SW480 (cell line): Measurements from ENCODE around the gene GRIA4.
A peak's percentile ranks its signal among the peaks of the same experiment; 100 is the strongest.

Experiments used
- DNase-seq: peaks from one replicate; pipeline ENCODE4 v3.0.0-alpha.2; 2016; ENCODE audit warnings: low spot score

GRIA4 gene

DNA sequence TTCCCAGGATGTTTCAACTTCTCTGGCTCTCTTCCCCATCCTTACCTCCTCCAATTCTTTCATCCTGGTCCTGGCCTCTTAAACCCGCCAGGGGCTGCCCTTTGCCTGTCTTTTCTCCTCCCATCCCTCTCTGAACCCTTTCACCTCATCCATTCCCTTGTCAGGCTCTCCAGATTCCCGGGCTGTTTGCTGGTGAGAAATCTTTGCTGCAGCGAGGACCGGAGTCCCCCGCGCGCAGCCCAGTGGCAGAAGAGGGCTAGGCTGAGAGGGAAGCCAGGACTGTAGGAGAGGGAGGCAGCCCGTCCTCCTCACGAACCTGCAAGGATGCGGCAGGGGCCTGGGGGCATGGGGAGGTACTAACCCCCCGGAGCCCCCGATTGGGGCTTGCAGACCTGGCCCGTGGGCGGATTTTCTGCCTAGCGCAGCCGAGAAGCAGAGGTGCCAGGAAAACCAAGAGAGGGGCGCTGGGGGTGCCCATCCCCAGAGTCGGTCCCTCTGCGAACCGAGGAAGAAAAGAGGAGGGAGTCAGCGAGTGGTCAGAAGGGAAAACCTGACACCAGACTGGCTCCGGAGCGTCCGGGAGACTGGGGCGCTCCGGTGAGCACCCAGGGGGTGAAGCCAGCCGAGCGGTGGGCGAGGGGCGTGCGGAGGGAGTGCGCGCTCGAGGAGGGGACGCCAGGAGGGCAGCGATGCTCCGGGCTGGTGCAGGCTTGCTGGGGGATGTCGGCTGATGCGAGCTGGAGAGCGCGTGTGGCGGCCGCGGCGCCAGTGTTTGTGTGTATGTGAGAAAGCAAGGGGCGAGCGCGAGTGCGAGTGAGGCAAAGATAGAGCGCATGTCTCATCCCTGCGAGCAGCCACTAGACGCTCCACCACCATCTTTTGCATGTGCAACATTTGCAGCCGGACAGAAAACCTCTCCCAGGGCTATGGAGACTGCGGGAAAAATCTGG is at the start of gene GRIA4:
Gene GRIA4 (plus strand): TSS at position 242 of the 950 bp plus-strand sequence. CDS start 925 bp downstream, outside the sequence.
- DNase-seq = no peak

GRCh38 chr11:105573091-105573490 is 36.8 kb upstream of the GRIA4 start:
- no peak for DNase-seq

- no peak for DNase-seq
Observed at GRCh38 chr11:105574974-105575373, 34.9 kb upstream of the GRIA4 start.

DNA sequence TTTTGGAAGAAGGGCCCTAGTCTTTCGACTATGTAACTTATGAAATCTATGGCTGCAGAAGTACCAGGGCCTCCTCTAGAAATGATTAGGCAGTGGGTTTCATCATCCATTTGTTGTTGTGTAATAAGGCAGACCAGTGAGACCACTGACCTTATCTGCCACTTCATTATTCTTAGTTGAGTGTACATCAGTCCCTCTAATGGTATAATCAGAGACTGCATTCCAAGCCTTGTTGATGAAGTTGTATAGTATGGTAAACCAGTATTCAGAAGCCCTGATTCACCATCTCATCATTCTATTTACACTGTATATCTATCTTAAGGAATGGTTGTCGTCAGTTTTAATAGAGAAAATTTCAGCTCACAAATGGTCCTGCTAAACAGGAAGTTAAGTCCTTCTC is 32.2 kb upstream of the GRIA4 start:
- no peak for DNase-seq

GRCh38 chr11:105579111-105579510 is 30.8 kb upstream of the GRIA4 start:
- no peak for DNase-seq

DNA sequence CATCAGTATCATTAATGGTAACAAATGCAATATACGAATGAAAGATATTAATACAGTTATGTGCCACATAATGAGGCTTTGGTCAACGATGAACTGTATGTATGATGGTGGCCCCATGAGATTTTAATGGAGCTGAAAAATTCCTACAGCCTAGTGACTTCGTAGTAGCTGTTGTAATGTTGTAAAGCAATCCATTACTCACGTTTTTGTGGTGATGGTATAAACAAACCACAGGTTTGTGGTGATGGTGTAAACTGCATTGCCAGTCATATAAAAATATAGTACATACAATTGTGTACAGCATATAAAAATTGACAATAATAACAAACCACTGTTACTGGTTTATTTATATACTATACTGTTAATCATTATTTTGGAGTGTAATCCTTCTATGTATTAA is 27.4 kb upstream of the GRIA4 start:
- DNase-seq = peak; percentile 68

DNA sequence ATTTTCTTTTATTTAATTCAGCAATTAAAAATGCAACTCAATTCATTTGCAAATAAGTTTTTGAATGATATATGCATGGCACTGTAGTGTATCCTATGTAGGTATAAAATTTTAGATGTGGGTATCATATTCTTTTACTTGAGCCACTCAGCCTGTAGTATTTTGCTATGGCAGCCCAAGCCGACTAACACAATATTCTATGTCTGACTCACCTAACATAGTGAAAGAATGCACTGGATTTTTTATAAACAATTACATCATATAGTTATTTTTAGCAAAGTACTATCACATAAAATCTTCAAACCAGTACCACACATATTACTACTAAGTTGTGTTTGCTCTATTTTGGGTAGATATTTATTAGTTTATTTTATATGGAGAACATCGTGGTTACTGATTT is 21.9 kb upstream of the GRIA4 start:
- peak; percentile 7 for DNase-seq

DNA sequence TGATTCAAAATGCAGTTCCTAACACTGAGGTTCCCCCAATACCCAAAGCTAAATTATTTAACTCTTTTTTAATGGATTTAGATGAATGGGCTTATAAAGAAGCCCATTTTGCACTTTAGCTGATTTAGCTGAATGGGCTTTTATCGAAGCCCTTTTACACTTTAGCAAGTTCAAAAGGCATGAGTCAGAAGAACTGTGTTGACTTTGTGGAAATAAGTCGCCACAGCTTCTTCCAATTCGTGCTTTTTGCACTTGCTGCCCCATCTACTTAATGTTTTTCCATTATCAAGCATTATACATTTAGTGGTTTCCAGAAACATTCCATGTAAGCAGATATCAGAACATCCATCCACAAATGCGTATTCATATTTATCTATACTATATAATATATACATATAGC is 20.5 kb upstream of the GRIA4 start:
- no peak for DNase-seq

DNA sequence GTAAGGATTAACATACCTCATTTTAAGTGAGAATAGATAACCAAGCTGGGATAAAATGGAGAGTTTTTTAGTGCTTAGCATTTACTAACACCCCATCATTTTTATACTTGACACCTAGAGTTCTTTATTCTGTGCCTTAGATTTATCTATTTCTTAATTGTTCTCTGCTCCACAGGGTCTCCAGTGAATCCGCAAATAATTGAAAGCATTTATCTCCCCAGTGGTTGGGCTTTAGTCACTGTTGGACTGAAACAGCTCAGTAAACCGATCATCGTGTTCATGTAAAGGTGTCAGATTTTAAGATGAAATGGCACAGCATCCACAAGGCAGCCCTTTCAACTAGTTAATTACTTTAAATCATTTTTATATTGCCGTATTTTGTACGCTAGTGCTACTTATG is 17.8 kb upstream of the GRIA4 start:
- DNase-seq = no peak

- DNase-seq = no peak
Observed at GRCh38 chr11:105598371-105598770, 11.5 kb upstream of the GRIA4 start.

DNA sequence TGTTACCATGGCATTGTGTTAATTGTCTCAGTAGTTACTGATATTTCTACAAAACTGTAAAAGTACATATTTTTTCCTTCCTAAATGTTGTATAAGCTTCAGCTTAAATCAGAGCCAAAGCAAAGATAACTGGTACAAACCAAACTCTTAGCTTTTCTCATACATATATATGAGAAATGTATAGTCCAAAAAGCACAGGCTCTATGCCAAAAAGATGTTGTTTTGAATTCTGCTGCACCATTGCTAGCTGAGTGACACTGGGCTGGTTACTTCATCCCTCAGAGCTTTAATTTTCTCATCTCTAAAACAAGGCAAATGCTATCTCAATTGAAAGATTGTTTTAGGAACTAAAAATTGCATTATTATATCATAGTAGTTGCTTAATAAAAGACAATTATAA is 6.7 kb upstream of the GRIA4 start:
- DNase-seq = no peak

DNA sequence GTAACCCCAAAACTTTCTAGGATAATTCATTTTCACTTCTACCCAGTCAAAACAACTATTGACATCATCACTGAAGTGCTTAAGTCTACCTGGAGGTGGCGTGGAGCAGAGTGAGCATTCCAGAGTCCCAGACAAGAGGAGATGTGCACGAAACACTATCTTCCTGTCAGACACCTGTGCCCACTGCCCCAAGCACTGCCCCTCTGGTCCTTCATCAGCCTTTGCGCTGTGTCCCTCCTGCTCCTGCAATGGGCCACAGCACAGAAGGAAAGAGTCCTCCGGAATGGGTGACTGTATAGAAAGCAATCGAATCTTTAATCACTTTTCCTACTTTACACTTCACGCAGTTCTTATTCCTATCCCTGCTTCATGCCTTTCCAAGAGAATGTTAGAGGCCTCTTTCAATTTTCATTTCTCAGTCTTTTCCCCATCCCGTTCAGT is 512 bp upstream of the GRIA4 start:
- peak; percentile 10 for DNase-seq

DNA sequence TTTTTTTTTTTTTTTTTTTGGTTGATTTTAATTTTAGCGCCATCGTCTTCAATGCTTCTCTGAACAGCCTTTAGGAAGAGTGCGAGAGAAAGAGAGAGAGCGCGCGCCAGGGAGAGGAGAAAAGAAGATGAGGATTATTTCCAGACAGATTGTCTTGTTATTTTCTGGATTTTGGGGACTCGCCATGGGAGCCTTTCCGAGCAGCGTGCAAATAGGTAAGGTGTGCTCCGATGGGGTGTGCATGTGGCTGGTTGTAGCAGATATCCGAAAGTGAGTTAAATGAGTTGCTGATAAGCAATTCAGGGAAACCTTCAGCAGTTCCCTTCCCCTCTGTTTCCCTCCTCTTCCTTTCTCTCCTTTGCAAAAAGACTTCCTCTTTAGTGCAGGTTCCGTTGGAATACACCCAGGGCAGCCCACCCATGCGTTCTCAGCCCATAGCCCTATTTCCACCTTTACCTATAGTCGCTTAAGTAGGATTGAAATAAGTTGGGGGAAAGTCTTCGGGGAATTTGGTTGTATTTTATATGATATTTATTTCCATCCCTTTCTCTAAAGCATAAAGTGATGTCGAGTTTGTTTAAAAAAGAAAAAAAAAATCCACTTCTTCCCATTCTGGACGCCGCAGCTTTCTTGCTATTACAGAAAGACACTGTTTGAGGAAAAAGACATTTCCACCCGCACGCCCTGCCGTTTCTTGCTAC is 1.1 kb downstream of the GRIA4 start:
- no peak for DNase-seq

- DNase-seq = no peak
Observed at GRCh38 chr11:105611572-105612441, 1.9 kb downstream of the GRIA4 start.

DNA sequence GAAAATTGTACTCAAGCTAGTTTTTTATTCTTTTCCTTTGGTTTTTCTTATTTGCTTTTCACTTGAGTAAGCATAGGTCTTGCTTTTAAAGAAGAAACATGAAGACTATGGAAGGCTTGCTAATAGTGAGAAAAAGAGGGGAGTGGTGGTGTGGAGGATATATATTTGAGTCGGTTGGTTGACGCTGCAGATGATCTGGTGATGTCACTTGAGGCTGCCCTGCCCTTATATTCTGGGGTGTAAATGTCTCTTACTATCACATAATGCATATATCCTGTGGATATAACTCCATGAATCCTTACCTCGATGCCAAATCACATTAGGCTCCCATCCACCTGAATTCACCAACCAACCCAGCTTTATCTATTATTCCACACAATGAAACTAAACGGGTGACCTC is 2.9 kb downstream of the GRIA4 start:
- DNase-seq = no peak

DNA sequence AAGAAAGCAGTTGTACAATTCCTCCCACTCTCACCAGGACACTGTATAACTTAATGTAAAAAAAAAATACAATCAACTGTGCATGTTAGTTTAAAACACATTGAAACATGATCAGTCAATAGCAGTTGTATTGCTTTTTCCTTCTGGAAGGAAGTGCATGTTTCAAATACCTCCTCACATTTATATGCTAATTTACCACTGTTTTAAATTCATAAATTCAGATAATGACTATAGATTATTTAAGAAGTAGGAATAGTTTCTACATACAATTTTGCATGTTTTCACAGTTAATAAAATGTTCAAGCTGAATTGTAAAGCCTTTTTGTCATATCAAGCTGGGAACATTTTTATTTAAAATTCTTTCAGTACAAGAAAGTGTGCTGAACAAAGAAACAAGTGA is 3.3 kb downstream of the GRIA4 start:
- no peak for DNase-seq

DNA sequence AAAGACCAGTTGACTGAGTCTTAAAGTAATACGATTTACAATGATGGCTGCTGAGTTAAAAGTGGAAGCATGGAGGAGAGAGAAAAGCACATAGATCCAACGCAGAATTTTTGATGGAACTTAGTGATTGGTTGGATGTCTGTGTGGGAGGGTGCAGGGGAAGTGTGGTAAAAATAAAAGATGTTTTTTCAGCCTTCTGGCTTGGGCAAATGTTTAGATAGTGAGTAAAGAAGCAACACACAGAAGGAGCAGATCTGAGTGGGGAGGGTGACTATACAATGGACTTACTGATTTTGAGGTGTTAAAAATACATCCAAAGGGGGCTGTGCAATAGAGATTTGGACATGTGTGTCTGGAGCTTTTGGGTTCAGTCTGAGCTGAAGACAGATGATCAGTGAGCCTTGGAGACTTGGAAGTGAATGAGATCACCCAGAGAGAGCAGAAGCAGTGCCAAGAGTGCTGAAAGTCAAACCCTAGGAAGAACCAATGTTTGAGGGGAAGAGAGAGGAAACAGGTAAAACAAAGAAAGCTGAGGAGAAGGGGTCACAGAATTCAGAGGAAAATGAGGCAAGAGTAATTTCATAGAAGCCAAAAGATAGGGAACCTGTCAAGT is 8.6 kb downstream of the GRIA4 start:
- no peak for DNase-seq

GRCh38 chr11:105619556-105619955 is 9.7 kb downstream of the GRIA4 start:
- DNase-seq = no peak

DNA sequence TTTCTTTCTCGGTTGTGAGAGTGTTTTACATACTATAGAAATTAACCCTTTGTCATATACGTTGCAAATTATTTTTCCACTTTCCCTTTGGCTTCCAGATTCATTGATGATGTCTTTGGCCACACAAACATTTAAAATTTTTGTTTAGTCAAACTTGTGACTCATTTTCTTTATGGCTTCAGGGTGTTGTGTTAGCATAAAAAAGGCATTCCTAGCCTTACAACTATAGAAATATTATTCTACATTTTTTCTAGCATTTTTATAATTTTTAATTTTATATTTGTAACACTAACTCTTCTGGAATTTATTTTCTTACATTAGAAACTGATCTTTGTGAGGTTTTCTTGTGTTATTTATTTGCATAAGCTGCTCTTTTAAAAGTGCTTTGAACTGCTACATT is 12.1 kb downstream of the GRIA4 start:
- no peak for DNase-seq

DNA sequence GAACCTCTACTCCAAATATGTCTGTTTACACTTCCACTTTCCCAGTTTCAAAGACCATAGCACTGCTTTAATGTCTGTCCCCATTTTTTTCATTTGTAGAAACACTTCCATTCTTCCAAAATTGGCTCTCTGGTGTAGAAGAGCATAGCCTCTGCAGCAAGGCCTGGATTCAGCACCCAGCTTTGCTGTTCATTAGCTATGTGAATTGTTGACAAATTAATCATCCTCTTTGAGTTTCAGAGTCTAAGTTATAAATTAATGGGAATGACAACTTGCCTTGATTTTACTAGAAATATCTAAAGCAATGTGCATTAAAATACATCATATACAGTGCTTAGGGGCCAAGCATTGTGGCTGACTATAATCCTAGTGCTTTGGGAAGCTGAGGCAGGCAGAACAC is 22.4 kb downstream of the GRIA4 start:
- DNase-seq = no peak

DNA sequence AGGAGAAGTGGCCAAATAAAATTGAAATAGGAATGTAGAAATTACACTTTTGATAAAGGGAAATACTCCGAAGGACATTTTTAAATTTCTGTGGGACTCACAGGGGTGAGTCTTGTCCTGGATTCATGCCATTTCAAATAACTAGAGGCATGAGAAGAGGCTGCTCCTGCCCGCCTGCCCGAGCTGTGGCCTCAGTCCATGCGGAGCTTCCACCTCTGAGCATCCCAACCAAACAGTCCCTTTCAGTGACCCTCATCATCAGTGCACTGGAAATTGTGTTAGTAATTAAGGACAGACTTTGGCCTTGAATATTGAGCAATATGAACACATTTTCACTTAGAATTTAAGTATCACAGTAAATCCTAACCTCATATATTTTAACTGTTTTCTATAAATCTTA is 25.6 kb downstream of the GRIA4 start:
- no peak for DNase-seq

DNA sequence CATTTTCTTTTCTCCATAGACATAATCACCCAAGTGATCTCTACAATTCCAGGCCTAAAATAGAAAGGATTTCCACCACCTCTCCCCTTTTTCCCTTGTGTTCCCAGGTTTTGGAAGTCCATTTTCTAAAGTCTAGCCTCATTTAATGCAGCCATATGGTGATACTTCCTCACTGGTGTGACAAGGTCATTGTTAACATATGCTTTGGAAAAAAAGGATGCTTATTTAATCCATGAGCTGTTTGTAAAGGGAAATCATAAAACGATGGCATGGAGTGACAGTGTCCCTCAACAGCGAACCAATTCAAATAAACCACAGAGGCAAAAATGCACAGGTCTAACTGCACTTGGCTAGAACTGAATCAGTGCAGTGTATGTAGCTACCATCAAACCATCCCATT is 26.6 kb downstream of the GRIA4 start:
- DNase-seq = no peak
